ENCODE results near the gene RBM33.

DNA sequence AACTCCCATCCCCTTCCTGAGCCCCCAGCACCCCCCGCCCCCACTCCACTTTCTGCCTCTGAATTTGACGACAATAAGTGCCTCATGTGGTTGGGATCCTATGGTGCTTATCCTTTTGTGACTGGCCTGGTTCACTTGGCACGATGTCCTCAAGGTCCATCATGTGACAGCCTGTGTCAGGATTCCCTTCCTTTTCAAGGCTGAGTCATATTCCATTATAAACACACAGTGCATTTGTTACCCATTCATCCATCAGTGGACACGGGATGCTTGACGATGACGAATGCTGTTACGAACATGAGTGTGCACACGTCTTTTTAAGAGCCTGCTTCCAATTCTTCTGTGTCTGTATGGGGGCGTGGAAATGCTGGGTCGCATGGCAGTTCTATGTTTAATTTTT lies 141.1 kb downstream of the RBM33 start:
- TF ChIP-seq, protein P1, sequence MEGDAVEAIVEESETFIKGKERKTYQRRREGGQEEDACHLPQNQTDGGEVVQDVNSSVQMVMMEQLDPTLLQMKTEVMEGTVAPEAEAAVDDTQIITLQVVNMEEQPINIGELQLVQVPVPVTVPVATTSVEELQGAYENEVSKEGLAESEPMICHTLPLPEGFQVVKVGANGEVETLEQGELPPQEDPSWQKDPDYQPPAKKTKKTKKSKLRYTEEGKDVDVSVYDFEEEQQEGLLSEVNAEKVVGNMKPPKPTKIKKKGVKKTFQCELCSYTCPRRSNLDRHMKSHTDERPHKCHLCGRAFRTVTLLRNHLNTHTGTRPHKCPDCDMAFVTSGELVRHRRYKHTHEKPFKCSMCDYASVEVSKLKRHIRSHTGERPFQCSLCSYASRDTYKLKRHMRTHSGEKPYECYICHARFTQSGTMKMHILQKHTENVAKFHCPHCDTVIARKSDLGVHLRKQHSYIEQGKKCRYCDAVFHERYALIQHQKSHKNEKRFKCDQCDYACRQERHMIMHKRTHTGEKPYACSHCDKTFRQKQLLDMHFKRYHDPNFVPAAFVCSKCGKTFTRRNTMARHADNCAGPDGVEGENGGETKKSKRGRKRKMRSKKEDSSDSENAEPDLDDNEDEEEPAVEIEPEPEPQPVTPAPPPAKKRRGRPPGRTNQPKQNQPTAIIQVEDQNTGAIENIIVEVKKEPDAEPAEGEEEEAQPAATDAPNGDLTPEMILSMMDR (conservative IDR thresholded peaks at IDR 0.05; ENCODE audit: low read depth, low read length): no peak
- TF ChIP-seq EZH2 (IDR thresholded peaks at IDR 0.05; ENCODE audit: borderline replicate concordance, low read depth, low read length, poor library complexity, severe bottlenecking): no peak
